NOMO-1 treated with DMSO at 0.1 percent for 48 hours (cell line): ENCODE data around the gene ATP6V1D.
"Not testable (repeated sequence)": the region's sequence is repeated elsewhere in the genome, so short reads cannot be mapped to it uniquely, and the experiment has no call there.

Experiments used
- DNase-seq: peaks from one replicate; lab custom pipeline; 2025; ENCODE audit not compliant: unreplicated experiment; lab: John Stamatoyannopoulos, UW

The ATP6V1D gene

DNA sequence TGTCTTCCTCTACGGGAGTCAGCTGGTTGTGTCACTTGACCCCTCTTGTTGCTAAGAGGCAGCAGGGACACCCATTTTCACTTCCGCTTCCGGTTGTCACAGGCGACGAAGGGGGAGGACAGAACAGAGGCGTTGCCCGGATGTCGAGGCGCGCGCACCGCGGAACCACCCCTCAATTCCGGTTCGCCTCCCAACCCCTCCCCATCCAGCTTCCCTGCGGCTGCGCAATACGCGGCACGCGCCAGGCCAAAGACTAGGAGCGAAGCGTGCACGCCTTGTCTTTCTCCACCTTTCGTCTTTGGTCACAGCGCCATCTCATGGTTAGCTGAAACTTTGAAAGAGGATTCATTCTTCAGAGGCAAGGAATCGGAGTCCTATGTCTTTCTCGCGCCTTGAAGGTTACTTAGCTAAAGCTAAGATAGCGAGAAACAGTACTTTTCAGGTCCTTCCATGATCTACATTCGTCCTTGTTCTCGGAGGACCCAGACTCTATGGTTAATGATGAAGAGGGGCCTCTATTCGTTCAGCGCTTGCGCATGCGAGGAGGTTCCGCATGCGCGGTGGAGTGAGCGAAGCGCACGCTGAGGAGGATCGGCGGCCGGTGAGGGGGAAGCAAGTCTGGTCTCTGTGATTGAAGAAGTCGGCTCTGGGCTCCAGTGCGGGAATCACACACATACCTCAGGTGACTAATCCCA is at the start of gene ATP6V1D, which contains the start of gene EIF2S1:
ATP6V1D (minus strand) TSS at position 30 of the 695 bp plus-strand sequence. CDS start 106 bp downstream, outside the sequence.
EIF2S1 (plus strand) TSS at position 554 of the 695 bp plus-strand sequence. CDS start 4,440 bp downstream, outside the sequence.
- DNase-seq, result peak; percentile 99

DNA sequence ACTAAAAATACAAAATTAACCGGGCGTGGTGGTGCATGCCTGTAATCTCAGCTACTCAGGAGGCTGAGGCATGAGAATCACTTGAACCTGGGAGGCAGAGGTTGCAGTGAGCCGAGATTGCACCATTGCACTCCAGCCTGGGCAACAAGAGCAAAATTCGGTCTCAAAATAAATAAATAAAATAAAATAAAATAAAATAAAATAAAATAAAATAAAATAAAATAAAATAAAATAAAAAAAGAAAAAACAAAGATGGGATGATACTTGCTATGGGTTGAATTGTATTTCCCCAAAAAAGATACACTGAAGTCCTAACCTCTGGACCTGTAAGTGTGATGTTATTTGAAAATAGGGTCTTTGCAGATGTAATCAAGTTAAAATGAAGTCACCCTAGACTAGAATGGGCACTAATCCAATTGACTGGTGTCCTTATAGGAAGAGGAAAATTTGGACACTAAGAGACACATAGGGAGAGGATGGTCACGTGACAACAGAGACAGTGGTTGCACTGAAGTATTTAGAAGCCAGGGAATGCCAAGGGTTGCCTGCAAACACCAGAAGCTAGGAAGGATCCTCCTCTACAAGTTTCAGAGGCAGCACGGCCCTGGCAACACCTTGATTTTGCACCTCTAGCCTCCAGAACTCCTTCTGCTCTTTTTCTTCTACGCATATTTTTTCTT is 48.7 kb upstream of the ATP6V1D start:
- not testable (repeated sequence) for DNase-seq

DNA sequence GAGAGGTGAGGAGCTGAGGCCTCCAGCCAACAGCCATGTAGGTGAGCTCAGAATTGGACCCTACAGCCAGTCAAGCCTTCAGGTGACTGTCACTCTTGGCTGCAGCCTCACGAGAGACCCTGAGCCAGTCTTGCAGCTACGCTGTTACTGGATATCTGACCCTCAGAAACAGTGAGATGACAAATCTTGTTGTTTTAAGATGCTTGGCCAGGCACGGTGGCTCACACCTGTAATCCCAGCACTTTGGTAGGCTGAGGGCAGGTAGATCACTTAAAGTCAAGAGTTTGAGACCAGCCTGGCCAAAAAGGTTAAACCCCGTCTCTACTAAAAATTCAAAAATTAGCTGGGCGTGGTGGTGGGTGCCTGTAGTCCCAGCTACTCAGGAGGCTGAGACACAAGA is 46.2 kb upstream of the ATP6V1D start:
- DNase-seq, result no peak

DNA sequence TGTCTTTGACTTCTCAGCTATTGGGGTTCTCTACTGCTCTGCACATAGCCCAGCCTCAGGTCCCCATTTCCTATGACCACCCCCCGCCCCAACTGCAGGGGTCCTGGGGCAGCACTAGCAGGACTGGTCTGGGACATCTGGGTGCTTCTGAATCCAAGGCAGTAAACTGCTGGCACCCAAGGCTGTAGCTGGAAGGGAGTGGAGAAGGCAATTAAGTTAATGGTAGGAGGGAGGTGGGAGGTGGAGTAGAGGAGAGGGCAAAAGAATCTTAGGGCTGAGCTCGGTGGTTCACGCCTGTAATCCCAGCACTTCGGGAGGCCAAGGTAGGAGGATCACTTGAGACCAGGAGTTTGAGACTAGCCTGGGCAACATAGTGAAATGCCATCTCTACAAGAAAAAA is 40.8 kb upstream of the ATP6V1D start:
- DNase-seq, result no peak

DNA sequence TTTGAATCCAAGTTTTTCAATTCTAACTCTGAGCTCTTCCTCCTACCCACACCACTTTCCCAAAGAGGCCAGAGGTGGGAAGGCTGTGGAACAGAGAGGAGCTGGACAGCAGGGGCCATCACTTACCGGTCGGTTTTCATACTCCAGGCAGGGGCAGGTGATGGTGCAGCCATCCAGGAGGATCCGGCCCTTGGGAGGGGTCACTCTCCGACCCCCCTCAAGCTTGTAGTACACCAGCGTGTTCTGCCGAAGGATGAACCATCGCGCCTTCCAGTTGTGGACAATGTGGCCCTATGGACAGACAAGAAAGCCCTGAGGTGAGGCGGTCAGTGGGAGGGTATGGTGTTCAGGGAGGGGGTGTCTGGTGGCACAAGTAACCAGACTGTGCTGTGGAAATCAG is 37.9 kb upstream of the ATP6V1D start:
- DNase-seq, result no peak

DNA sequence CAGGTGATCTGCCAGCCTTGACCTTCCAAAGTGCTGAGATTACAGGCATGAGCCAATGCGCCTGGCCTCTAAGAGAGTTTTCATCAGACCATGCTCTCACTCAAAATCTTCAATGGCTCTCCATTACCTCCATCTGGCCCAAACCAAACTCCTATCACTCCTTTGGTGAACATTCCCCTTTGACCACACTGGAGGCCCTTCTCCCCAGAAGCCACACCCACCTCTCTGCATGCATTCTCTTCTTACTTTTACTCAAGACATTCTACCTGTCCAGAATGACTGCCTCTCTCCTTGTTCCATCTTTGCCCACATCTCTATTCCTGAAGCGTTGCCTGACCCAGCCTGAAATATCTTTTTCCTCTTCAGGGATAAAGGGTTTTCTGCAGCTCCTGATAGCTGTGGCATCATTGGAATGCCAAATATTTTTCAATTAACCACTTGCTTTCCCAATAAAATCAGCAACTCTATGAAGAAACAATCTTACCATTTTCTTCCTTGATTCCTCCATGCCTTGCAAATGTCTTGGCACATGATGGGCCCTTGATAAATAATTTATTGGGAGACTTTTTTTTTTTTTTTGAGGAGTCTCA is 36.9 kb upstream of the ATP6V1D start:
- DNase-seq, result no peak

DNA sequence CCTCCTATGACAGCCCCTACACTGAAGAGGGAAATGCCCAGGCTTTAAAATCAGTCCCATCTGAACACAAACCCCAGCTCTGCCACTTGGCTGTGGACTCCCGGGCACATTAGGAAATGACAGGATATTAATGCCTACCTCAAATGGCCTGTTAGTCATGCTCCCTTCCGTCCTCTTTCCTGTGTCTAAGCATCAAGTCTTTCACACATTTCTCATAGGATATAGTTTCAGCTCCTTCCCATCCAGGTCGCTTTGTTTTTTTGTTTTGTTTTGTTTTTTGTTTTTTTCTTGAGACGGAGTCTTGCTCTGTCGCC is 36.2 kb upstream of the ATP6V1D start:
- no peak for DNase-seq

DNA sequence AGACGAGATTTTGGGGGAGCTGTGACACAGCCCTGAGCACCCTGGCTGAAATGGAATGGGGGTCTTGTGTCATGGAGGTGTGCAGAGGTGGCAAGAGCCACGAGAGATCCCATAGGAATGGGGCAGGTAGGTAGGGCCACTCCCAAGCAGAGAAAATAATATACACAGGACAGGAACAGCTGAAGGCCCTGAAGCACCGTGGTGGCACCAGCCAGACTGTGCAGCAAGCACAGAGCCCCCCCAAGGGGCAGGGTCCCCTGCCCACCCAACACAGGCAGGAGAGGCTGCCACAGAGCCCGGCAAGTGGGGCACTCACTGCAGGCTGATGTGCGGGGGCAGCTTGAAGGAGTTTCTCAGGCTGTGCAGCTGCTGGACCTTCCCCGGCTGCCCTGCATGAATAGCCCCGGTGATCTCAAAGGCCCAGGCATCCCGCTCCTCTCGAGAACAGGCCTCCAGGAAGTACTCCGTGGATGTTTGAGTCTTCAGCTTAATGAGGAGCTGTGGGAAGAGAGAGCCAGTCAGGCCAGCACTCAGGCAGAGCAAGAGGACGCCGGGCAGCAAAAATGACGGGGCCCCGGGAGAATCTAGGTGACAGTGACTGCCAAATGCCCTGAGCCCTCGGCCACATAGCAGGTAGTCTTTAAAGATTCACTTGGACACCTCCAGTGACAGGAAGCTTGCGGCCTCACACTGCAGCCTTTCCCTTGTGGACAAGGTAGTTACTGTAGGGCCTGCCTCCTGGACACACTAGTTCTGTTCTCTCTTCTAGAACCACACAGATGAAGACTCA is 35.7 kb upstream of the ATP6V1D start:
- no peak for DNase-seq

DNA sequence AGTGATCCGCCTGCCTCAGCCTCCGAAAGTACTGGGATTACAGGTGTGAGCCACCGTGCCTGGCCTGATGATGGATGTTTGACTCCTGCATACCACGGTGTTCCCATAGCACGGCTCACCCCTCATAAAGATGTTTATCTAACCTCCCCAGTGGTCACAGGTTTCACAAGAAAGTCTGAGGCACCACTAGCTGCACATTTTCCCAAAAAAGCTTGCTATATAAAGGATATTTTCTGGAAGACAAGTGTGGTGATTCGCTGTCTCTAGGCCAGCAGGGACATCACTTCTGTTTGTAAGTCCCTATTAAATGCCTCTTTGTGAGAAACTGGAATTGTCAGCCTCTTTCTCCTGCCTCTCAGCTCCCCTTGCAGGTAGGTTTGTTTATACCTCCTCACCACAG is 34.1 kb upstream of the ATP6V1D start:
- no peak for DNase-seq

DNA sequence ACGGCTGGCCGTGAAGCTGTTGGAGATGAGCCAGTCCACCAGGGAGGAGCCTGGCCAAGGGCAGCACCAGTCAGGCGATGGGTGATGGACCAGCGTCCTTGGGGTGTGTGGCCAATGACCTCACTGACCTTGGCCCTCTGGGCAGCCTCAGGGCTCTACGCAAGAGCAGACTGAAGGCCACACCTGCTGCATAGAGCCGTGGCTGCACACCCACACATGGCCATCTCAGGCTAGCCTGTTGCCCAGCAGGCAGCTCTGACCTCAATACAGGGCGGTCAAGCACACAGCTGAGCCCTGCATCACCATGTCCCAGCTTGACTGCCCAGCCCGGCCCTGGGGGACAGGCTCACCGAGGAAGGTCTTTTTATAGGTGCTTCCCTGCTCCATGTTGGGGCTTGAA is 33.2 kb upstream of the ATP6V1D start:
- DNase-seq, result no peak

DNA sequence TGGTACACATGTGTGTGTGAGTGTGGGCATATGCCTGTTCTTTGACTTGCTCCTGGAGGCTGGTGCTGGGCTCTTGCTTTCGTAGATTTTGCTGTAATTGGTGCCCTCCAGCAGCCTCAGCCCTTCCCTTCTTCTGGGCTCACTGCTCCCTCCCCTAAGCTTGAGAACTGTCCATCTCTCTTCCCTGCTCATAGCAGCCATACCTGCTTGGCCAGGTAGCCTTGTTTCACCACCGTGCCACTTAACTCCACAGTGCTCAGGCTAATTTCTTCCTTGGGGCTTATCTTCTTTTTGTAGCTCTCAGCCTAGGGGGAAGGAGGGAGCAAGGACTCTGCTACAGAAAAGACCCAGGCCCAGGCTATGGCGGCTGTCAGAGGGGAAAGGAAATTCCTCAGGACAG is 32.5 kb upstream of the ATP6V1D start:
- DNase-seq, result no peak

DNA sequence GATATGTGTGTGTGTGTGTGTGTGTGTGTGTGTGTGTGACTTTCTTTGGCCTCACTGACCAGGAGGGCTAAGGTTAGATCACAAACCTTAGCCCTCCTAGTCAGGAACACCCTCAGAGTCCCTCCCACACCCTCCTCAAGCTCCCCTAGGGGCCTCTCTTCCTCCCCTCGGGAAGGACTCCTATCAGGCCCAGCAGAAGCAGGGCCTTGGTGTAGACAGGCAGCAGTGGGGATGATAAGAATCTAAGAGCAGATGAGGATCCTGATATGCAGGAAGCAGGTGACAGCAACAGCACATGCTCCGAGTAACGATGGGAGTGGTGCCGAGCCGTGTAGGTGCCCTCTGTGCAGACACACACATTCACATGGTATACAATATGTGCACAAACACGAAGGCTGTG is 31.7 kb upstream of the ATP6V1D start:
- DNase-seq, result no peak

DNA sequence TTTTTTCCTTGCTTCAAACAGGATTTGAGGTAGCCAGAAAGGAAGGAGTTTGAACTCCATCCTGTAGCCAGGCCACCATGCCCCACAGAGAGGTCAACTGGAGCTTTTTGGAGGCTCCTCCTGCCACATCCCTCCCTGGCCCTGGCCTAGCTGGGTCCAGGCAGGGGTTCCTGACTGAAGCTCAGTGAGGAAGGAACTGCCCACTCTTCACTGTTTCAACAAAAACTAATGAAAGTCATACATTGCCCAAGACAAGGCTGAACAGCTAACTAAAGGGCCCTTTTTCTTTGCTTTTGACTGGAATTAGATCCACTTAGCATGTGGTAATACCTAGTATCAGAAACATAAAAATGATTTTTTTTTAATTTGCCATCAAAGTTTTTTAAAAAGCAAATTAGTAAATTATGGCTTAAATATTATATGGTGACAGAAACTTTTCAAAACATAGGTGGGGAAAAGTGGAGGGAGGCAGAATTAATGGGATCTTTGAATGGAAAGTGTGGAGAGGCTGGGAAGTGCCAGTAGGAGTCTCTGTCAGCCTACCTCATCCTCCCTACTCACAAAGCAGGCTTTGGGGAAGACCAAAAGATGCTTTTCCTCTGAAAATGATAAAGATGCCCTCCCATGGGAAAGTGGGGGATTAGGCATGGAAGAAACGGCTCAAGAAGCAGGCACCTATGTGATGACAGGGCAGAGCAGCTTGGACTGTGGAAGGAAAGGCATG is 30.4 kb upstream of the ATP6V1D start:
- no peak for DNase-seq

DNA sequence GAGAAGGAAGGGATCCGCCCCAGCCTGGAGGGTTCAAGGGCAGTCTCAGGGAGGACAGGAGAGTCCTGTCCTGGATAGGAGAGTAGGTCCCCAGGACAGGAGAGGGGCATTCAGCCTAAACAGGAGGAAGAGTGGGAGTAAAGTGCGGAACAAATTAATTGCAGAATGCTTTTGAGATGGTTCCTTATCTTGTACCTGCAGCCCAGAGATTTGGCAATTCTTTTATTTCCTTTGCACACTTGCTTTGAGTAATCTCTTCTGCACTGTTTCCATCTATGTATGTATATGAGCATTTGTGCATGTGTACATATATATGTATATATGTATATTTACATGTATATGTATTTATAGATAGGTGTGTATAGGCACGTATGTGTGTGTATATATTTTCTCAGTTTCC is 29.7 kb upstream of the ATP6V1D start:
- no peak for DNase-seq

DNA sequence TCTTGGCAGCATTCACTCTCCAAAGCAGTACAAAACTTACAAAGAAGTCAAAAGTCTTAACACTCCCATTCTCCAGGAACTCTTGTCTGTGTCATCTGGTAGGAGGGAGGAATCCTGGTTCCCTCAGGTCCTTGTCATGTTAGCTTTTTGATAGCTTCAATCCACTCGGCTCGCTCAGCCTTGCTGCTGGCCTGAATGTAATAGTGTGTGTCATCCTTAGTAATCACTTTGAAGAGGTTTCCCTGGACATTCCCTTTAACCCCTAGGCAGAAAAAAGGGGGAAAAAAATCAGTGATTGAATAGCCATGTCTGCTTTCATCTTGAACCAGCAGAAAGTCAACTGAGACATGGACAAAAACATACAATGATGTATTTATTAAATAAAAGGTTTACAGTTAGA is 27.6 kb upstream of the ATP6V1D start:
- no peak for DNase-seq

DNA sequence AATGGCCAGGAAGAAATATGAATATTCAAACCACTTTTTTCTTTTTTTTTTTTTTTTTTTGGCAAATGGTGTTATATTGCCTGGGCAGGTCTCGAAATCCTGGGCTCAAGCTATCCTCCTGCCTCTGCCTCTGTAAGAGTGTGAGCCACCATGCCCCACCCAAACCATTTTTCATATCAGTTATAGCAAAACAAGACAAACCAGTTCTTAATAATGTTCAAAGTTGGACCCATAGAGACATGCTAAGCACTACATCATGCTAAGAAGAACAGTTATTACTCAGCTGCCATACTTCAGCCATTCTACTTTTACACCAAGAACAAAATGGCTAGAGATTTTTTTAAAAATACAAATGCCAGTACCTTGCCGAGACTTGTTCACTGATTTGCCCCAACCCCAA is 26.0 kb upstream of the ATP6V1D start:
- DNase-seq, result no peak

DNA sequence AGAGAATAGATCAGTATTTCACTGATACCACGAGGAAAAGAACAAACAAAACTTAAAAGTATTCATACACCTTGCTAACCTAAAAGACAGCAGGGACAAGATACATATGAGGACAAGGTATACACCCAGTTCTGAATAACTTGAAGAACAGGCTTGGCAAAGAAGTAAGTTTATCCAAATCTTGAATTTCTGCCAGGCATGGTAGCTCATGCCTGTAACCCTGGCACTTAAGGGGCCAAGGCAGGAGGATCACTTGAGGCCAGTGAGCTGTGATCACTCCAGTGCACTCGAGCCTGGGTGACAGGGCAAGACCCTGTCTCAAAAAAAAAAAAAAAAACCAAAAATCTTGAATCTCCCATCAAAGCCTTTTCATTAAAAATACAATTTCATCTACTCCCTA is 25.5 kb upstream of the ATP6V1D start:
- no peak for DNase-seq

DNA sequence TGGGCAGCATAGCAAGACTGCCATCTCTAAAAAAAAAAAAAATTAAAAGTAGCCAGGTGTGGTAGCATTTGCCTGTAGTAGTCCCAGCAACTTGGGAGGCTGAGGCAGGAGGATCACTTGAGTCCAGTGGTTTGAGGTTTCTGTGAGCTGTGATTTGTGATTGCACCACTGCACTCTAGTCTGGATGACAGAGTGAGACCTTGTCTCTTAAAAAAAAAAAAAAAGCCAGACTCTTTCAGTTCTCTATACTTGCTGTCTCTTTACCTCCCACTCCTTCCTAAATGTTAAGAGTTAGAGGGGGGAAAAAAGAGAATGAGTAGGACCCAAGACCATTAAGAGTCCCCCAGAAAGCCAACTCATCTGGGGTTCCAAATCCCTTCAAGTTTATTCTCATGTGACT is 18.3 kb upstream of the ATP6V1D start:
- no peak for DNase-seq

DNA sequence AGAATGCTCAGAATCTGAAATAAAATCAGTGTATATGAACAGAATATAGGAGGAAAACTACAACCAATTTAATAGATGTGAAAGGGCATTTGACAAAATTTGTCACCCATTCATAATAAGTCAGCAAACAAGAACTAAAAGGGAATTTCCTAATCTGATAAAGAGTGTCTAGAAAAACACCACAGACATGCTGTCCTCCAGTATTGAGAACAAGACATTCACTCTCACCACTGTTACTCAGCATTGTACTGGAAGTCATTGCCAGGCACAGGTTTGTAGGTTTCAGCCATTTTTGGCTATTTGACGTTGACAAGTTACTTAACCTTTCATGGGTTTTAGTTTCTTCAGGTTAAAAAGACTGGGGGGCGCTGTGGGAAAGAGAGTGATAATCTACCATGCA is 13.7 kb upstream of the ATP6V1D start:
- DNase-seq, result no peak

DNA sequence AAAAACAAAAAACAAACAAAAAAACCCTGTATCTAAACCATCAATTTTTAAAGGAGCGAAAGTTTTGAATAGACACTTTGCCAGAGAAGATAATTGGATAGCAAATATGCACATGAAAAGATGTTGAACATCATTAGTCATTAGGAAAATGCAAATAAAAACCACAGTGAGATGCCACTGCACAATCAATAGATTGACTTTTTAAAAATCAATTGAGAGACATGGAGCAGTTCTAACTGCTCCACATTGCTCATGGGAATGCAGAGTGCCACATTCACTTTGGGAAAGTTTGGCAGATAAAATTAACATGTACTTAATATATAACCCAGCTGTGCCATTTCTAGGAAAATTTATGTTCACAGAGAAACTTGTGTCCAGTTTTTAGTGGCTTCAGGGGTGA is 13.2 kb upstream of the ATP6V1D start:
- no peak for DNase-seq
